Upper lobe of left lung (tissue), 4 donors: ENCODE measurements around the gene CDK16.

ENCODE experiments used
- CTCF ChIP-seq, 6 experiments: fragments of 450-650 bp in 4 of 6; fragments of 200-600 bp in 2 of 6; sonication (generic) in 2 of 6; IDR thresholded peaks; one replicate each; pipeline ENCODE4 v1.5.1; 2016 to 2019; ENCODE audit warnings: antibody characterized with exemption in 6 of 6
- POLR2A ChIP-seq, 4 donors: fragments of 450-650 bp; IDR thresholded peaks; one replicate each; pipeline ENCODE4 v1.5.1; 2016 to 2017; ENCODE audit warnings: antibody characterized with exemption in 4 of 4, mild to moderate bottlenecking in 2 of 4
- POLR2AphosphoS5 ChIP-seq, 2 donors: sonication (generic); formaldehyde crosslinking; IDR thresholded peaks; one replicate each; pipeline ENCODE4 v1.5.1; 2017; ENCODE audit warnings: antibody characterized with exemption in 2 of 2

DNA sequence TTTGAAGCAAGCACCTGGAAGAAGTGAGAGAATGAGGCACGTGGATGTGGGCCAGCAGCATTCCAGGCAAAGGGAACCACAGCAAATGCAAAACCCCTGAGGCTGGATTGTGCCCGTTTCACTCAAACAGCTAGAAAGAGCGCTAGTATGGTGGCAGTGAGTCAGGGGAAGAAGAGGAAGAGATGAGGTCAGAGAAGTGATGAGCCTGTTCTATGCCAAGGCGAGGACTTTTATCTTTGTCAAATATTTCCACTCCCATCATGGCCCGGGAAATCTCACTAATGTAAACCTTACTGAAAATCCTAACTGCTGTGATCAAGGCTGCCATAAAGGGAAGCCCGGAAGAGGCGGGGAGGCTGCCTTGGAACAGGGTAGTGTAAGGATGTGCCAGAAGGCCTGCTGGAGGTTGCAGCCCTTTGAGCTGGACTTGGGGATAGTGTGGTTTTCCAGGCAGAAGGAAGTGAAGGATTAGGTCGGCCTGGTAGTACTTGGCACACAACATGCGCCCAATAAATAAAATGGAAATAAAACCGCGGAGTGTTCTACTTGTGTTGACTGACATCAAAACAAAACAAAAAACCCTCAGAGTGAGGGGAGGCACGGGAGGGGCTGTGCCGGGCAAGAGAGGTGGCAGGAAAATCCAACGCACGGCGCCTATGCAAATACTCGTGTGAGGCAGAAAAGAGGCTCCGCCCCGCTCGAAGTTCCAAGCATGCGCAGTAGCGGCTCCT lies 1.2 kb upstream of the CDK16 start:
- TF ChIP-seq CTCF (IDR thresholded peaks at IDR 0.05) (no peak), POLR2AphosphoS5 (IDR thresholded peaks at IDR 0.05) (peak in 1 of 2 donors; percentile 2), POLR2A (IDR thresholded peaks at IDR 0.05) (peak in 1 of 4 donors; percentile 20)
